Neural cell (in vitro differentiated cells): ENCODE results near the gene BRF1. TPM values are rescaled to one million over a fixed set of nuclear protein-coding genes. Genes with fewer than 3 reads are reported as not detected.

Experiments
- H2AFZ ChIP-seq: fragments of 200-600, 300-800 bp; sonication (generic), shearing (Covaris generic); 2 replicates; pipeline ENCODE4 v1.6.0; 2014; ENCODE audit warnings: low read depth, mild to moderate bottlenecking, antibody characterized with exemption, low read length, moderate library complexity
- H3F3A ChIP-seq: fragments of 200-600 bp; shearing (Covaris generic); 2 replicates; pipeline ENCODE4 v1.6.1; 2016; ENCODE audit warnings: mild to moderate bottlenecking, moderate library complexity, mixed read lengths, antibody characterized with exemption, low read length; ENCODE audit not compliant: insufficient read depth, poor library complexity, severe bottlenecking
- H3K27ac ChIP-seq: fragments of 200-600, 300-800 bp; sonication (generic), shearing (Covaris generic); 2 replicates; pipeline ENCODE4 v1.5.1; 2014; ENCODE audit warnings: mild to moderate bottlenecking, low read length, moderate library complexity
- H3K27me3 ChIP-seq: fragments of 300-800, 200-600 bp; sonication (generic), shearing (Covaris generic); 2 replicates; pipeline ENCODE4 v1.6.0; 2014; ENCODE audit warnings: mild to moderate bottlenecking, low read depth, low read length, moderate library complexity; ENCODE audit not compliant: insufficient read depth
- H3K36me3 ChIP-seq: fragments of 300-800, 200-600 bp; sonication (generic), shearing (Covaris generic); 2 replicates; pipeline ENCODE4 v1.5.1; 2014; ENCODE audit warnings: mild to moderate bottlenecking, antibody characterized with exemption, low read length, moderate library complexity; ENCODE audit not compliant: insufficient read depth
- H3K4me2 ChIP-seq: fragments of 300-800, 200-600 bp; sonication (generic), shearing (Covaris generic); 2 replicates; pipeline ENCODE4 v1.6.0; 2014; ENCODE audit warnings: mild to moderate bottlenecking, low read length
- H3K4me3 ChIP-seq: fragments of 300-800, 200-600 bp; sonication (generic), shearing (Covaris generic); 2 replicates; pipeline ENCODE4 v1.5.1; 2014; ENCODE audit warnings: mild to moderate bottlenecking, low read length, moderate library complexity
- H3K79me2 ChIP-seq: fragments of 200-600 bp; shearing (Covaris generic); replicated peaks from 2 replicates; pipeline ENCODE4 v1.6.0; 2014; ENCODE audit warnings: mild to moderate bottlenecking, low read length, moderate library complexity; ENCODE audit not compliant: insufficient read depth
- H3K9ac ChIP-seq: fragments of 300-800, 200-600 bp; sonication (generic), shearing (Covaris generic); 2 replicates; pipeline ENCODE4 v1.6.1; 2016; ENCODE audit warnings: mild to moderate bottlenecking, low read length, mixed read lengths
- H3K9me2 ChIP-seq: fragments of 200-600 bp; shearing (Covaris generic); 2 replicates; pipeline ENCODE4 v1.6.1; 2016; ENCODE audit warnings: mild to moderate bottlenecking, low read length, mixed read lengths; ENCODE audit not compliant: insufficient read depth
- H3K9me3 ChIP-seq: fragments of 200-600, 300-800 bp; sonication (generic), shearing (Covaris generic); 2 replicates; pipeline ENCODE4 v1.6.1; 2016; ENCODE audit warnings: mild to moderate bottlenecking, mixed run types, low read length, moderate library complexity, mixed read lengths
- H4K20me1 ChIP-seq: fragments of 200-600 bp; shearing (Covaris generic); 2 replicates; pipeline ENCODE4 v1.6.1; 2016; ENCODE audit warnings: mild to moderate bottlenecking, mixed run types; ENCODE audit not compliant: insufficient read depth
- CTCF ChIP-seq: fragments of 450-650 bp; IDR thresholded peaks from 2 replicates; pipeline ENCODE4 v1.5.1; 2014; ENCODE audit warnings: antibody characterized with exemption, mild to moderate bottlenecking, moderate library complexity; ENCODE audit not compliant: poor library complexity, severe bottlenecking
- EP300 ChIP-seq: fragments of 450-650 bp; conservative IDR thresholded peaks from 2 replicates; pipeline ENCODE4 v1.6.1; 2014; ENCODE audit warnings: antibody characterized with exemption, mild to moderate bottlenecking, moderate library complexity; ENCODE audit not compliant: poor library complexity, severe bottlenecking
- EZH2 ChIP-seq: fragments of 200-600, 300-800 bp; shearing (Covaris generic), sonication (generic); IDR thresholded peaks from 2 replicates; pipeline ENCODE4 v1.6.1; 2014; ENCODE audit warnings: antibody characterized with exemption, low read length, borderline replicate concordance, mild to moderate bottlenecking; ENCODE audit not compliant: insufficient read depth, poor library complexity, severe bottlenecking
- MXI1 ChIP-seq: fragments of 450-650 bp; conservative IDR thresholded peaks from 2 replicates; pipeline ENCODE4 v1.6.1; 2014; ENCODE audit warnings: antibody characterized with exemption, mild to moderate bottlenecking; ENCODE audit not compliant: poor library complexity, severe bottlenecking
- POLR2AphosphoS5 ChIP-seq: IDR thresholded peaks from 2 replicates; pipeline ENCODE4 v1.6.1; 2012
- RAD21 ChIP-seq: fragments of 450-650 bp; conservative IDR thresholded peaks from 2 replicates; pipeline ENCODE4 v1.6.1; 2014; ENCODE audit warnings: antibody characterized with exemption, mild to moderate bottlenecking, moderate library complexity
- SMC3 ChIP-seq: fragments of 450-650 bp; conservative IDR thresholded peaks from 2 replicates; pipeline ENCODE4 v1.6.1; 2014; ENCODE audit warnings: antibody characterized with exemption, mild to moderate bottlenecking, moderate library complexity; ENCODE audit not compliant: poor library complexity
- TAF1 ChIP-seq: IDR thresholded peaks from 2 replicates; pipeline ENCODE4 v1.6.1; 2012; ENCODE audit warnings: low read depth
- polyA plus RNA-seq: library from polyadenylated mRNA; depleted of rRNA; stranded (reverse); fragments of >200 nt; gene quantifications from 2 replicates; pipeline ENCODE4 v1.2.3, GENCODE V29; 2014
- TF ChIP-seq, protein P1 (sequence below): IDR thresholded peaks from 2 replicates; pipeline ENCODE4 v1.6.1; 2012; ENCODE audit warnings: borderline replicate concordance

BRF1 gene
- polyA plus RNA-seq, 1 donor from 2014 or later = 69.4 TPM

DNA sequence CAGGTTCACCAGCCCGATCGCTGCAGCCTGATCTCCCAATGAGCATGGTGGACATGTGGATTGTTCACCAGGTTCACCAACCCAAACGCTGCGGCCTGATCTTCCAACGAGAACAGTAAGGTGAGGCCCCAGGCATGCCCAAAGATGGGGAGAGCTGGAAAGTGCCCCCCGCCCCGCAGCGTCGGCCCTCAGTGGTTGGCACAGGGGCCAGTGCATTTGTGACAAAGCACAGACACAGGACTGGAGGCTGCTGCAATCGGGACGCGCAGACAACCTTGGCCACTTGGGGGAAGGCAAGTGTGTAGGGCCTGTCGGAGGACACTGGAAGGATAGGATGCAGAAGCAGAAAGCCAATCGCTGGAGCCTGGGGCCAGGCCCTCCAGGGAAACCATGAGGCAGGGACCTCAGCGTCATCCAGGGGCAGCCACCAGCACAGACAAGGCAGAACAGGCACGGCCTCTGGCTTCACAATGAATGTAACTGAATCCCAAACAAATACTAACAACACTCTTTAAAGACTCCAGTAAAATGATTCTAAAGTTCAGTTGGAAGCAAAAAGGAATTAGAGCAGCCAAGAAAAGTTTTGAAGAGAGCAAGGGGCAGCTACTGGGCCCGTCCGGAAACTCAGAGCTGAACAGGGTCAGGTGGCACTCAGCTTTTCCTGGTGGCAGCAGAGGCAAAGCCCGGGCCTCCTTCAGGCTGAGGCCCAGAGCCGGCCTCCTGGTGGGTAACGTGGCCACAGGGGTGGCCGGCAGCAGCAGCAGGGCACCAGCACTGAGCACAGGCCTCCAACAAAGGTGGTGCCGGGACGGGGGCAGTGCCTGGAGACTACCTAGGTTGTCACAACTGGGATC lies 13.3 kb downstream of the BRF1 start:
- H3K9ac ChIP-seq = no peak overlapping the region
- H2AFZ ChIP-seq = no peak overlapping the region
- peaks cover 8% of the 10 kb centered on the region for H3K79me2 ChIP-seq
- no peaks in the 10 kb centered on the region for H3K27me3 ChIP-seq
- TF ChIP-seq, protein P1, sequence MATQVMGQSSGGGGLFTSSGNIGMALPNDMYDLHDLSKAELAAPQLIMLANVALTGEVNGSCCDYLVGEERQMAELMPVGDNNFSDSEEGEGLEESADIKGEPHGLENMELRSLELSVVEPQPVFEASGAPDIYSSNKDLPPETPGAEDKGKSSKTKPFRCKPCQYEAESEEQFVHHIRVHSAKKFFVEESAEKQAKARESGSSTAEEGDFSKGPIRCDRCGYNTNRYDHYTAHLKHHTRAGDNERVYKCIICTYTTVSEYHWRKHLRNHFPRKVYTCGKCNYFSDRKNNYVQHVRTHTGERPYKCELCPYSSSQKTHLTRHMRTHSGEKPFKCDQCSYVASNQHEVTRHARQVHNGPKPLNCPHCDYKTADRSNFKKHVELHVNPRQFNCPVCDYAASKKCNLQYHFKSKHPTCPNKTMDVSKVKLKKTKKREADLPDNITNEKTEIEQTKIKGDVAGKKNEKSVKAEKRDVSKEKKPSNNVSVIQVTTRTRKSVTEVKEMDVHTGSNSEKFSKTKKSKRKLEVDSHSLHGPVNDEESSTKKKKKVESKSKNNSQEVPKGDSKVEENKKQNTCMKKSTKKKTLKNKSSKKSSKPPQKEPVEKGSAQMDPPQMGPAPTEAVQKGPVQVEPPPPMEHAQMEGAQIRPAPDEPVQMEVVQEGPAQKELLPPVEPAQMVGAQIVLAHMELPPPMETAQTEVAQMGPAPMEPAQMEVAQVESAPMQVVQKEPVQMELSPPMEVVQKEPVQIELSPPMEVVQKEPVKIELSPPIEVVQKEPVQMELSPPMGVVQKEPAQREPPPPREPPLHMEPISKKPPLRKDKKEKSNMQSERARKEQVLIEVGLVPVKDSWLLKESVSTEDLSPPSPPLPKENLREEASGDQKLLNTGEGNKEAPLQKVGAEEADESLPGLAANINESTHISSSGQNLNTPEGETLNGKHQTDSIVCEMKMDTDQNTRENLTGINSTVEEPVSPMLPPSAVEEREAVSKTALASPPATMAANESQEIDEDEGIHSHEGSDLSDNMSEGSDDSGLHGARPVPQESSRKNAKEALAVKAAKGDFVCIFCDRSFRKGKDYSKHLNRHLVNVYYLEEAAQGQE = no peak
- no peak overlapping the region for H3K4me2 ChIP-seq
- no peaks in the 10 kb centered on the region for H4K20me1 ChIP-seq
- no peaks in the 10 kb centered on the region for H3F3A ChIP-seq
- no peaks in the 10 kb centered on the region for H3K9me2 ChIP-seq
- H3K36me3 ChIP-seq = no peaks in the 10 kb centered on the region
- H3K27ac ChIP-seq = no peak overlapping the region
- no peaks in the 10 kb centered on the region for H3K9me3 ChIP-seq
- H3K4me3 ChIP-seq = no peak overlapping the region

GRCh38 chr14:105286759-105287144 lies 14.0 kb downstream of the BRF1 start:
- Histone ChIP-seq H3F3A (no peaks in the 10 kb centered on the region), H3K36me3 (no peaks in the 10 kb centered on the region), H3K9ac (no peak overlapping the region), H3K9me2 (no peaks in the 10 kb centered on the region), H3K79me2 (peaks cover 8% of the 10 kb centered on the region), H3K27me3 (no peaks in the 10 kb centered on the region), H3K9me3 (no peaks in the 10 kb centered on the region), H4K20me1 (no peaks in the 10 kb centered on the region), H3K4me2 (no peak overlapping the region), H3K27ac (no peak overlapping the region), H2AFZ (no peak overlapping the region), H3K4me3 (no peak overlapping the region)
- no peak for TF ChIP-seq EP300
- no peak for TF ChIP-seq CTCF
- TF ChIP-seq RAD21 = no peak
- TF ChIP-seq, protein P1 = no peak
- TF ChIP-seq TAF1 = no peak
- TF ChIP-seq MXI1 = no peak
- TF ChIP-seq POLR2AphosphoS5 = no peak
- no peak for TF ChIP-seq EZH2
- no peak for TF ChIP-seq SMC3
